K562 (cell line): Measurements from ENCODE around the gene WDR70. TPM values are rescaled to one million over a fixed set of nuclear protein-coding genes. Genes with fewer than 3 reads are reported as not detected.
A peak's percentile ranks its signal among the peaks of the same experiment; 100 is the strongest.

Experiments used
- BRD4 ChIP-seq: fragments of 200-600 bp; sonication (generic); IDR thresholded peaks from 2 replicates; pipeline ENCODE4 v1.6.1; 2017; ENCODE audit warnings: inconsistent platforms
- CREM ChIP-seq: IDR thresholded peaks from 2 replicates; pipeline ENCODE4 v1.6.1; 2014; ENCODE audit warnings: antibody characterized with exemption, low read depth
- FOXK1 ChIP-seq: sonication (generic); formaldehyde crosslinking; IDR thresholded peaks from 2 replicates; pipeline ENCODE4 v1.8.0; 2022; ENCODE audit warnings: missing genetic modification reagents, mild to moderate bottlenecking, borderline replicate concordance
- FOXK2 ChIP-seq, 2 experiments: fragments of 450-650 bp; IDR thresholded peaks in 1 of 2; conservative IDR thresholded peaks in 1 of 2; 2 replicates each; pipeline ENCODE4 v1.6.1; 2016; ENCODE audit warnings: low read depth in 2 of 2, mild to moderate bottlenecking in 1 of 2
- HOMEZ ChIP-seq: fragments of 250-450 bp; sonication (Bioruptor Pico); IDR thresholded peaks from 2 replicates; pipeline ENCODE4 v1.4.0; 2020; ENCODE audit warnings: mild to moderate bottlenecking, moderate library complexity
- MYNN ChIP-seq, 2 experiments: sonication (generic); formaldehyde crosslinking in 1 of 2; IDR thresholded peaks; 2 replicates each; pipeline versions ENCODE4 v1.5.0 to v1.6.1; 2016 to 2020; ENCODE audit warnings: antibody characterized with exemption in 1 of 2, missing genetic modification reagents in 1 of 2
- NFE2 ChIP-seq: IDR thresholded peaks from 2 replicates; pipeline ENCODE4 v1.6.1; 2014; ENCODE audit warnings: antibody characterized with exemption, low read depth
- SIX5 ChIP-seq, 2 experiments: IDR thresholded peaks; 2 replicates each; pipeline ENCODE4 v1.6.1; 2011; ENCODE audit warnings: low read length in 2 of 2, borderline replicate concordance in 1 of 2, low read depth in 1 of 2, mild to moderate bottlenecking in 1 of 2, moderate library complexity in 1 of 2; ENCODE audit not compliant: insufficient read depth in 1 of 2
- SMAD4 ChIP-seq: fragments of 250-450 bp; sonication (Bioruptor Pico); conservative IDR thresholded peaks from 2 replicates; pipeline ENCODE4 v1.8.0; 2021; ENCODE audit warnings: inconsistent platforms, mild to moderate bottlenecking, moderate library complexity
- SMARCA4 ChIP-seq: fragments of 450-650 bp; IDR thresholded peaks from 2 replicates; pipeline ENCODE4 v1.6.1; 2016
- STAG1 ChIP-seq: sonication (generic); formaldehyde crosslinking; IDR thresholded peaks from 2 replicates; pipeline ENCODE4 v1.5.0; 2020; ENCODE audit warnings: missing genetic modification reagents, borderline replicate concordance
- TCF7L2 ChIP-seq: fragments of 150-350 bp; IDR thresholded peaks from 2 replicates; pipeline ENCODE4 v1.6.1; 2016; ENCODE audit warnings: low read depth, mild to moderate bottlenecking, low read length, moderate library complexity
- TEAD1 ChIP-seq, 2 experiments: fragments of 450-650 bp in 1 of 2; sonication (generic) in 1 of 2; formaldehyde crosslinking; IDR thresholded peaks; 2 replicates each; pipeline versions ENCODE4 v1.4.0 to v1.8.0; 2020 to 2022; ENCODE audit warnings: mild to moderate bottlenecking in 2 of 2, missing genetic modification reagents in 1 of 2
- TRIM24 ChIP-seq, 2 experiments: fragments of 450-650 bp; IDR thresholded peaks; 2 replicates each; pipeline ENCODE4 v1.6.1; 2016
- XRCC5 ChIP-seq: fragments of 200-400 bp; formaldehyde crosslinking; IDR thresholded peaks from 2 replicates; pipeline ENCODE4 v1.6.1; 2017; ENCODE audit warnings: low read depth, mild to moderate bottlenecking, low read length
- ZC3H8 ChIP-seq: fragments of 450-650 bp; IDR thresholded peaks from 2 replicates; pipeline ENCODE4 v1.6.1; 2017
- ZEB2 ChIP-seq: fragments of 450-650 bp; IDR thresholded peaks from 2 replicates; pipeline ENCODE4 v1.6.1; 2016
- ZNF253 ChIP-seq: fragments of 250-450 bp; sonication (Bioruptor Pico); conservative IDR thresholded peaks from 2 replicates; pipeline ENCODE4 v1.6.1; 2021; ENCODE audit warnings: mild to moderate bottlenecking
- ZNF274 ChIP-seq: IDR thresholded peaks from 2 replicates; pipeline ENCODE4 v1.6.1; 2011; ENCODE audit warnings: low read depth, mild to moderate bottlenecking, low read length, moderate library complexity, borderline replicate concordance
- ZNF518B ChIP-seq: fragments of 250-450 bp; sonication (Bioruptor Pico); IDR thresholded peaks from 2 replicates; pipeline ENCODE4 v1.5.0; 2021; ENCODE audit warnings: mild to moderate bottlenecking, moderate library complexity
- polyA plus RNA-seq, 8 experiments: library from polyadenylated mRNA; depleted of rRNA in 4 of 8; stranded (reverse) in 5 of 8; unstranded in 3 of 8; fragments of >200 nt; fragmentation: Nextera tagmentation in 2 of 8; fragmentation: Illumina TruSeq in 1 of 8; extraction: Ambion mirVana in 2 of 8; extraction: Trizol in 1 of 8; gene quantifications; 2 replicates each; pipeline versions ENCODE4 v1.2.1 to v1.2.3, GENCODE V29; 2011 to 2014; ENCODE audit warnings: inconsistent platforms in 1 of 8, missing spikeins in 1 of 8
- total RNA-seq, 7 experiments: library from RNA; depleted of rRNA in 6 of 7; stranded (reverse); fragments of >200 nt in 6 of 7; fragmentation: Illumina TruSeq in 2 of 7; extraction: Trizol in 2 of 7; gene quantifications; 2 replicates each; pipeline versions ENCODE4 v1.2.1 to v1.2.3, GENCODE V29; 2011 to 2021; ENCODE audit warnings: low replicate concordance in 1 of 7
- TF ChIP-seq, protein P1 (sequence below): IDR thresholded peaks from 2 replicates; pipeline ENCODE4 v1.6.1; 2016; ENCODE audit warnings: missing genetic modification characterization, missing compliant biosample characterization

WDR70 gene
- total and polyA plus RNA-seq, 9 of the 15 experiments (the other 6 are each of a cell fraction or from before 2014, with no cell fraction given), result 16.8 to 46.6 (median 38.8) TPM

GRCh38 chr5:37668524-37669047 lies 289.5 kb downstream of the WDR70 start (continued):
- TF ChIP-seq CREM, result peak; percentile 48; the same call in 1 of the 2 replicates
- TF ChIP-seq SMAD4 (CRISPR knock-in tag), result peak; percentile 49; the same call in 1 of the 2 replicates
- no peak for TF ChIP-seq FOXK1 (CRISPR knock-in tag)
- no peak for TF ChIP-seq BRD4
- TF ChIP-seq MYNN (IDR thresholded peaks at IDR 0.05), result peak; percentile 78; the same call in 1 of the 2 replicates
- TF ChIP-seq MYNN (CRISPR knock-in tag; IDR thresholded peaks at IDR 0.05), result no peak
- no peak for TF ChIP-seq ZNF518B (CRISPR knock-in tag)
- TF ChIP-seq ZNF274, result no peak
- peak in 1 of 2 experiments; percentile 32; a peak in 1 of 4 replicates for TF ChIP-seq FOXK2 (conservative IDR thresholded peaks at IDR 0.05 in 1 of 2, IDR thresholded peaks at IDR 0.05 in 1 of 2; ENCODE audit: low read depth in 2 of 2)
- TF ChIP-seq ZEB2, result peak; percentile 96
- peak; percentile 93 for TF ChIP-seq NFE2
- no peak for TF ChIP-seq HOMEZ
- TF ChIP-seq XRCC5, result no peak
- TF ChIP-seq STAG1 (CRISPR knock-in tag), result no peak
- TF ChIP-seq SIX5 (IDR thresholded peaks at IDR 0.05; ENCODE audit: borderline replicate concordance in 1 of 2, insufficient read depth in 1 of 2, low read depth in 1 of 2, low read length in 2 of 2), result no peak
- peak; percentile 69 to 83; a peak in 3 of 4 replicates for TF ChIP-seq TEAD1 (CRISPR knock-in tag; IDR thresholded peaks at IDR 0.05)
- peak; percentile 83 for TF ChIP-seq SMARCA4
- no peak for TF ChIP-seq TCF7L2
- no peak for TF ChIP-seq ZC3H8
- TF ChIP-seq TRIM24 (IDR thresholded peaks at IDR 0.05), result peak; percentile 92 to 94
- TF ChIP-seq ZNF253 (CRISPR knock-in tag), result no peak
- TF ChIP-seq, protein P1, sequence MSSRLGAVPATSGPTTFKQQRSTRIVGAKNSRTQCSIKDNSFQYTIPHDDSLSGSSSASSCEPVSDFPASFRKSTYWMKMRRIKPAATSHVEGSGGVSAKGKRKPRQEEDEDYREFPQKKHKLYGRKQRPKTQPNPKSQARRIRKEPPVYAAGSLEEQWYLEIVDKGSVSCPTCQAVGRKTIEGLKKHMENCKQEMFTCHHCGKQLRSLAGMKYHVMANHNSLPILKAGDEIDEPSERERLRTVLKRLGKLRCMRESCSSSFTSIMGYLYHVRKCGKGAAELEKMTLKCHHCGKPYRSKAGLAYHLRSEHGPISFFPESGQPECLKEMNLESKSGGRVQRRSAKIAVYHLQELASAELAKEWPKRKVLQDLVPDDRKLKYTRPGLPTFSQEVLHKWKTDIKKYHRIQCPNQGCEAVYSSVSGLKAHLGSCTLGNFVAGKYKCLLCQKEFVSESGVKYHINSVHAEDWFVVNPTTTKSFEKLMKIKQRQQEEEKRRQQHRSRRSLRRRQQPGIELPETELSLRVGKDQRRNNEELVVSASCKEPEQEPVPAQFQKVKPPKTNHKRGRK (tag), result no peak
